Endothelial cell of umbilical vein (primary cell): ENCODE measurements around the gene GTF3C4. TPM values are rescaled to one million over a fixed set of nuclear protein-coding genes. Genes with fewer than 3 reads are reported as not detected.

Source experiments
- BruUV-seq: library from RNA; stranded (reverse); fragments of 400-500 nt; replicated peaks from 2 replicates; lab custom pipeline; 2021; lab: Mats Ljungman, UMichigan
- CTCF ChIA-PET: fragments of 300-600, 350-600 bp; sonication (Branson Sonifier 250); formaldehyde crosslinking; loops from one replicate; lab custom pipeline; 2021; ENCODE audit warnings: antibody characterized with exemption, inconsistent platforms; lab: Charles Lee
- POLR2A ChIA-PET: fragments of 300-600, 350-600 bp; sonication (Branson Sonifier 250); formaldehyde crosslinking; loops from one replicate; lab custom pipeline; 2021; ENCODE audit warnings: antibody characterized with exemption, inconsistent platforms; lab: Charles Lee
- DNase-seq: peaks from one replicate; pipeline ENCODE4 v3.0.0-alpha.2; 2011; ENCODE audit warnings: low read depth, low spot score
- FAIRE-seq: peaks from 2 replicates; lab custom pipeline; 2011; peaks lifted over from hg19 to GRCh38; lab: Jason Lieb, UNC
- H2AFZ ChIP-seq: 2 replicates; pipeline ENCODE4 v1.6.0; 2012; ENCODE audit warnings: low read depth, low read length, control low read depth, inconsistent platforms
- H3K27ac ChIP-seq: 2 replicates; pipeline ENCODE4 v1.5.1; 2011; ENCODE audit warnings: low read depth, mild to moderate bottlenecking, control low read depth, low read length, moderate library complexity; ENCODE audit not compliant: insufficient read depth
- H3K27me3 ChIP-seq, 2 experiments: 2 replicates each; pipeline versions ENCODE4 v1.6.0 to v1.6.1; 2011; ENCODE audit warnings: low read length in 2 of 2, mixed read lengths in 1 of 2; ENCODE audit not compliant: control insufficient read depth in 2 of 2, insufficient read depth in 2 of 2
- H3K36me3 ChIP-seq, 2 experiments: 2 replicates in 1 of 2; 3 replicates in 1 of 2; pipeline ENCODE4 v1.5.1; 2011; ENCODE audit warnings: low read length in 2 of 2, mild to moderate bottlenecking in 1 of 2, moderate library complexity in 1 of 2; ENCODE audit not compliant: control insufficient read depth in 2 of 2, insufficient read depth in 2 of 2; ENCODE audit errors: extremely low read depth in 1 of 2
- H3K4me1 ChIP-seq: 3 replicates; pipeline ENCODE4 v1.5.1; 2011; ENCODE audit warnings: mild to moderate bottlenecking, low read length; ENCODE audit not compliant: control insufficient read depth, insufficient read depth; ENCODE audit errors: extremely low read depth
- H3K4me2 ChIP-seq: 2 replicates; pipeline ENCODE4 v1.6.1; 2011; ENCODE audit warnings: low read length, control low read depth, mixed read lengths; ENCODE audit not compliant: insufficient read depth
- H3K4me3 ChIP-seq, 3 experiments: fragments of 200-600 bp in 1 of 3; sonication (generic), shearing (Covaris generic) in 1 of 3; replicated peaks in 1 of 3; 2 replicates each; pipeline ENCODE4 v1.5.1; 2011 to 2016; ENCODE audit warnings: control low read depth in 3 of 3, low read length in 3 of 3, mild to moderate bottlenecking in 2 of 3, inconsistent platforms in 1 of 3, low read depth in 1 of 3, moderate library complexity in 1 of 3; ENCODE audit not compliant: insufficient read depth in 1 of 3
- H3K79me2 ChIP-seq: 2 replicates; pipeline ENCODE4 v1.6.0; 2012; ENCODE audit warnings: low read length, inconsistent platforms; ENCODE audit not compliant: control insufficient read depth, insufficient read depth
- H3K9ac ChIP-seq: replicated peaks from 2 replicates; pipeline ENCODE3; 2011; ENCODE audit warnings: low read length, control low read depth; ENCODE audit not compliant: insufficient read depth; ENCODE audit errors: extremely low read depth
- H3K9me1 ChIP-seq: replicated peaks from 3 replicates; pipeline ENCODE4 v1.6.0; 2011; ENCODE audit warnings: mild to moderate bottlenecking, low read length; ENCODE audit not compliant: control insufficient read depth, insufficient read depth; ENCODE audit errors: extremely low read depth
- H3K9me3 ChIP-seq: replicated peaks from 2 replicates; pipeline ENCODE4 v1.5.1; 2012; ENCODE audit warnings: low read length, inconsistent platforms; ENCODE audit not compliant: control insufficient read depth, insufficient read depth
- H4K20me1 ChIP-seq: replicated peaks from 2 replicates; pipeline ENCODE3; 2011; ENCODE audit warnings: mild to moderate bottlenecking, low read length; ENCODE audit not compliant: control insufficient read depth, insufficient read depth; ENCODE audit errors: extremely low read depth
- CTCF ChIP-seq, 2 donors: IDR thresholded peaks; 1 replicate in 1 of 2; 2 replicates in 1 of 2; pipeline ENCODE4 v1.5.1; 2011; ENCODE audit warnings: low read length in 2 of 2, mild to moderate bottlenecking in 2 of 2, moderate library complexity in 2 of 2, control low read depth in 1 of 2, inconsistent platforms in 1 of 2, low read depth in 1 of 2; ENCODE audit not compliant: insufficient read depth in 1 of 2; ENCODE audit errors: extremely low read depth in 1 of 2
- EZH2 ChIP-seq: IDR thresholded peaks from 2 replicates; pipeline ENCODE4 v1.6.1; 2012; ENCODE audit warnings: borderline replicate concordance, low read depth, mild to moderate bottlenecking, moderate library complexity, low read length, inconsistent platforms; ENCODE audit not compliant: severe bottlenecking
- FOS ChIP-seq: IDR thresholded peaks from 2 replicates; pipeline ENCODE4 v1.6.1; 2011; ENCODE audit warnings: mild to moderate bottlenecking, low read length, moderate library complexity, borderline replicate concordance; ENCODE audit not compliant: insufficient read depth
- GATA2 ChIP-seq: IDR thresholded peaks from 2 replicates; pipeline ENCODE4 v1.7.0; 2011; ENCODE audit warnings: low read depth, mild to moderate bottlenecking, moderate library complexity, mixed read lengths, low read length; ENCODE audit not compliant: insufficient read length, insufficient read depth
- JUN ChIP-seq: IDR thresholded peaks from 2 replicates; pipeline ENCODE4 v1.6.1; 2011; ENCODE audit warnings: borderline replicate concordance, low read depth; ENCODE audit not compliant: insufficient read length, insufficient read depth
- MYC ChIP-seq: IDR thresholded peaks from one replicate; pipeline ENCODE4 v1.6.1; 2011; ENCODE audit warnings: mild to moderate bottlenecking, low read depth, low read length
- POLR2A ChIP-seq: IDR thresholded peaks from 2 replicates; pipeline ENCODE4 v1.6.1; 2012; ENCODE audit warnings: low read depth, mild to moderate bottlenecking, control low read depth, low read length
- POLR2AphosphoS5 ChIP-seq: IDR thresholded peaks from 2 replicates; pipeline ENCODE4 v1.6.1; 2012; ENCODE audit warnings: low read depth, mild to moderate bottlenecking, control low read depth, low read length, moderate library complexity; ENCODE audit not compliant: insufficient read depth
- dilution Hi-C: fragments of 300-500 bp; cut with MboI; formaldehyde crosslinking; loops from one replicate; pipeline ENCODE4 v1.15.0; 2019; ENCODE audit warnings: low sequenced_read_pairs; ENCODE audit not compliant: extremely low pct_ligation_motif_present
- intact Hi-C: fragments of 100-400 bp; cut with micrococcal nuclease; formaldehyde crosslinking; loops from one replicate; pipeline ENCODE4 v1.10.0; 2022
- polyA plus RNA-seq, 4 experiments: library from polyadenylated mRNA; depleted of rRNA in 3 of 4; stranded (reverse) in 3 of 4; unstranded in 1 of 4; fragments of >200 nt; gene quantifications; 2 replicates each; pipeline versions ENCODE4 v1.2.1 to v1.2.3, GENCODE V29; 2011 to 2012; ENCODE audit warnings: missing spikeins in 1 of 4
- total RNA-seq: library from RNA; stranded (reverse); gene quantifications from 2 replicates; pipeline ENCODE4 v1.2.3, GENCODE V29; 2021
- TF ChIP-seq, protein P1 (sequence below): IDR thresholded peaks from 2 replicates; pipeline ENCODE4 v1.6.1; 2011; ENCODE audit not compliant: insufficient read depth, insufficient read length

GTF3C4 gene
- total and polyA plus RNA-seq, 2 donors (not counting 3 experiments of a cell fraction or from before 2014, with no cell fraction given), result 3.3 to 19.2 TPM

GRCh38 chr9:132730054-132731033, 60.1 kb downstream of the GTF3C4 start:
- intact Hi-C loops, result no loop called here

More at GRCh38 chr9:132730054-132731033, 60.1 kb downstream of the GTF3C4 start:
- ChIA-PET POLR2A (no interaction called here), CTCF (interaction anchor here (1.2 kb wide), 2 partner anchors 15 to 39 kb away, joined by 3 read pairs; no protein-coding TSS in a partner anchor)
- dilution Hi-C loops, result no loop called here
- H3K27ac ChIP-seq, result no peak overlapping the region
- no peaks in the 10 kb centered on the region for H4K20me1 ChIP-seq
- no TSS peak for BruUV-seq
- H3K79me2 ChIP-seq, result no peaks in the 10 kb centered on the region
- DNase-seq (no peak), FAIRE-seq (no peak)
- no peaks in the 10 kb centered on the region for H3K9me1 ChIP-seq
- H3K4me3 ChIP-seq, result no peak overlapping the region
- H3K4me1 ChIP-seq, result no peaks in the 10 kb centered on the region
- no peak for TF ChIP-seq FOS
- TF ChIP-seq EZH2, result no peak
- no peak for TF ChIP-seq GATA2
- TF ChIP-seq CTCF (IDR thresholded peaks at IDR 0.05; ENCODE audit: extremely low read depth in 1 of 2, insufficient read depth in 1 of 2, low read depth in 1 of 2, low read length in 2 of 2), result no peak
- TF ChIP-seq JUN, result no peak
- TF ChIP-seq MYC, result no peak
- no peak for TF ChIP-seq POLR2AphosphoS5
- TF ChIP-seq, protein P1, sequence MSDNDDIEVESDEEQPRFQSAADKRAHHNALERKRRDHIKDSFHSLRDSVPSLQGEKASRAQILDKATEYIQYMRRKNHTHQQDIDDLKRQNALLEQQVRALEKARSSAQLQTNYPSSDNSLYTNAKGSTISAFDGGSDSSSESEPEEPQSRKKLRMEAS, result no peak
- no peak for TF ChIP-seq POLR2A
- H3K36me3 ChIP-seq, result no peaks in the 10 kb centered on the region
- H3K4me2 ChIP-seq, result no peak overlapping the region
- H3K27me3 ChIP-seq, result no peaks in the 10 kb centered on the region
- no peak overlapping the region for H3K9ac ChIP-seq
- H3K9me3 ChIP-seq, result no peaks in the 10 kb centered on the region
- H2AFZ ChIP-seq, result no peak overlapping the region
